Right lung (tissue), 5 donors: ENCODE data around the gene RASA1. TPM values are rescaled to one million over a fixed set of nuclear protein-coding genes. Genes with fewer than 3 reads are reported as not detected.
"Not testable (repeated sequence)": the region's sequence is repeated elsewhere in the genome, so short reads cannot be mapped to it uniquely, and the experiment has no call there.

Source experiments
- DNase-seq, 2 donors: peaks; one replicate each; pipeline ENCODE4 v3.0.0-alpha.2; 2013
- polyA plus RNA-seq, 5 donors: library from polyadenylated mRNA; unstranded; fragments of 120-200 nt; gene quantifications; one replicate each; pipeline versions ENCODE4 v1.2.1 to v1.2.3, GENCODE V29; 2013; ENCODE audit warnings: inconsistent platforms in 1 of 5, low replicate concordance in 1 of 5; ENCODE audit not compliant: insufficient read length in 5 of 5, insufficient read depth in 1 of 5

RASA1 gene
- polyA plus RNA-seq, 5 donors = 39.6 to 66.0 (median 57.2) TPM

GRCh38 chr5:87277279-87277835 is 9.7 kb downstream of the RASA1 start:
- no peak for DNase-seq

GRCh38 chr5:87278590-87279100 is 11.0 kb downstream of the RASA1 start:
- no peak for DNase-seq

GRCh38 chr5:87282269-87282668 is 14.6 kb downstream of the RASA1 start:
- no peak for DNase-seq

- DNase-seq = not testable (repeated sequence)
Observed at GRCh38 chr5:87287266-87287665, 19.6 kb downstream of the RASA1 start.

- no peak for DNase-seq
Observed at GRCh38 chr5:87298692-87299362, 31.1 kb downstream of the RASA1 start.

GRCh38 chr5:87300176-87300575 is 32.5 kb downstream of the RASA1 start:
- DNase-seq = no peak

GRCh38 chr5:87300744-87301143 is 33.1 kb downstream of the RASA1 start:
- DNase-seq = no peak

- DNase-seq = no peak
Observed at GRCh38 chr5:87302061-87302460, 34.4 kb downstream of the RASA1 start.

- no peak for DNase-seq
Observed at GRCh38 chr5:87303324-87303723, 35.6 kb downstream of the RASA1 start.

- DNase-seq = not testable (repeated sequence)
Observed at GRCh38 chr5:87306090-87306489, 38.4 kb downstream of the RASA1 start.

- DNase-seq = no peak
Observed at GRCh38 chr5:87307796-87308423, 40.2 kb downstream of the RASA1 start.

- DNase-seq = no peak
Observed at GRCh38 chr5:87311405-87312279, 44.0 kb downstream of the RASA1 start.

- DNase-seq = no peak
Observed at GRCh38 chr5:87313216-87313615, 45.5 kb downstream of the RASA1 start.

- no peak for DNase-seq
Observed at GRCh38 chr5:87319469-87319868, 51.8 kb downstream of the RASA1 start.

GRCh38 chr5:87321605-87322004 is 53.9 kb downstream of the RASA1 start:
- no peak for DNase-seq

GRCh38 chr5:87322381-87322780 is 54.7 kb downstream of the RASA1 start:
- no peak for DNase-seq

- no peak for DNase-seq
Observed at GRCh38 chr5:87327998-87328397, 60.3 kb downstream of the RASA1 start.

- DNase-seq = no peak
Observed at GRCh38 chr5:87329114-87329513, 61.4 kb downstream of the RASA1 start.

GRCh38 chr5:87339986-87340385 is 72.3 kb downstream of the RASA1 start:
- no peak for DNase-seq

GRCh38 chr5:87340716-87341115 is 73.0 kb downstream of the RASA1 start:
- no peak for DNase-seq

GRCh38 chr5:87347272-87347671 is 79.6 kb downstream of the RASA1 start:
- no peak for DNase-seq

GRCh38 chr5:87347841-87348240 is 80.2 kb downstream of the RASA1 start:
- no peak for DNase-seq
